LNCaP clone FGC (cell line): ENCODE data around the gene ZNF175.

Experiments
- DNase-seq: peaks from one replicate; pipeline ENCODE4 v3.0.0-alpha.2; 2011; ENCODE audit warnings: low read depth
- H3K4me3 ChIP-seq: 2 replicates; pipeline ENCODE4 v1.5.1; 2011; ENCODE audit warnings: mild to moderate bottlenecking, low read depth, low read length, control low read depth
- TF ChIP-seq, protein P1 (sequence below): IDR thresholded peaks from 2 replicates; pipeline ENCODE4 v1.5.1; 2012; ENCODE audit warnings: mild to moderate bottlenecking; ENCODE audit not compliant: control insufficient read depth, insufficient read depth; ENCODE audit errors: extremely low read depth

ZNF175 gene

DNA sequence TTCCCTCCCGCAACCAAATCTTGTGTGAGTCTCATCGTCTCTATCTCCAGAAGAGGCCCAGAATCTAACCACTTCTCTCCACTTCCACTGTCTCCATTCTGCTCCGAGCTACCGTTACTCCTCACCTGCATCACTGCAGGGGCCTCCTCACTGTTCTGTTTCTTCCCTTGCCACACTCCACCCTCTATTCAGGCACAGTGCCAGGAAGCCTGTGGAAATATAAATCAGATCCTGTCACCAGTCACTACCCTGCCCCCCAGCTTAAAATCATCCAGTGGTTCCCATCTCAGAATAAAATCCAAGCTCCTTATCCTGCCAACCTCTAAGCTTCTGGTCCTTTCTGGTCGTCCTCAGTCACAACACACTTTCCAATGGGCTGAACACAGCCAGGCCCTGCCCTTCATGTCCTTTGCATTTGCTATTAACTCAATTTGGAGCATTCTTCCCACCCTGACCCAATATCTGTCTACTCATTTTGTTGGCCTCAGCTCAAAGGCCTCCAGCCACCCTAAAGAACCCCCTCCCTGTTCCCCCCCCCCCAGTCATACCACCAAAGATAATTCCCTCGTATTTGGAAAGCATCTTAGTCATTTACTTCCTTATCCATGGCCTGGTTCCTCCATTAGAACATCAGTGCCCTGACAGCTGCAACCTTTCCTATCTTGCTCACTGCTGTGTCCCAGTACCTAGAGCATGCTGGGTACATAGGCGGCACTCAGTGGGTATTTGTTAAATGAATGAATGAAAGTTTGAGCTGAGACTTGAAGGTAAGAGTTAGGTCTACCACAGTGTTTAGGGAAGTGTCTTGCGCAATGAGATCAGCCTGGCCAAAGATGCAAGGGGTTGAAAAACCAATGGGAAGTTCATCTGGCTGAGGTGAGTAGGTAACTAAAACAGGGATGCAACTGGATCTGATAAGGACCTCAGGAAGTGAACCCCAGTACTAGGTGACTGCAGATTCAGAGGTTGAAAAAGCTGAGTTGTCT lies 24.4 kb downstream of the ZNF175 start:
- TF ChIP-seq, protein P1, sequence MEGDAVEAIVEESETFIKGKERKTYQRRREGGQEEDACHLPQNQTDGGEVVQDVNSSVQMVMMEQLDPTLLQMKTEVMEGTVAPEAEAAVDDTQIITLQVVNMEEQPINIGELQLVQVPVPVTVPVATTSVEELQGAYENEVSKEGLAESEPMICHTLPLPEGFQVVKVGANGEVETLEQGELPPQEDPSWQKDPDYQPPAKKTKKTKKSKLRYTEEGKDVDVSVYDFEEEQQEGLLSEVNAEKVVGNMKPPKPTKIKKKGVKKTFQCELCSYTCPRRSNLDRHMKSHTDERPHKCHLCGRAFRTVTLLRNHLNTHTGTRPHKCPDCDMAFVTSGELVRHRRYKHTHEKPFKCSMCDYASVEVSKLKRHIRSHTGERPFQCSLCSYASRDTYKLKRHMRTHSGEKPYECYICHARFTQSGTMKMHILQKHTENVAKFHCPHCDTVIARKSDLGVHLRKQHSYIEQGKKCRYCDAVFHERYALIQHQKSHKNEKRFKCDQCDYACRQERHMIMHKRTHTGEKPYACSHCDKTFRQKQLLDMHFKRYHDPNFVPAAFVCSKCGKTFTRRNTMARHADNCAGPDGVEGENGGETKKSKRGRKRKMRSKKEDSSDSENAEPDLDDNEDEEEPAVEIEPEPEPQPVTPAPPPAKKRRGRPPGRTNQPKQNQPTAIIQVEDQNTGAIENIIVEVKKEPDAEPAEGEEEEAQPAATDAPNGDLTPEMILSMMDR: no peak
- peak overlapping the region; percentile 91 for H3K4me3 ChIP-seq
- DNase-seq: no peak

DNA sequence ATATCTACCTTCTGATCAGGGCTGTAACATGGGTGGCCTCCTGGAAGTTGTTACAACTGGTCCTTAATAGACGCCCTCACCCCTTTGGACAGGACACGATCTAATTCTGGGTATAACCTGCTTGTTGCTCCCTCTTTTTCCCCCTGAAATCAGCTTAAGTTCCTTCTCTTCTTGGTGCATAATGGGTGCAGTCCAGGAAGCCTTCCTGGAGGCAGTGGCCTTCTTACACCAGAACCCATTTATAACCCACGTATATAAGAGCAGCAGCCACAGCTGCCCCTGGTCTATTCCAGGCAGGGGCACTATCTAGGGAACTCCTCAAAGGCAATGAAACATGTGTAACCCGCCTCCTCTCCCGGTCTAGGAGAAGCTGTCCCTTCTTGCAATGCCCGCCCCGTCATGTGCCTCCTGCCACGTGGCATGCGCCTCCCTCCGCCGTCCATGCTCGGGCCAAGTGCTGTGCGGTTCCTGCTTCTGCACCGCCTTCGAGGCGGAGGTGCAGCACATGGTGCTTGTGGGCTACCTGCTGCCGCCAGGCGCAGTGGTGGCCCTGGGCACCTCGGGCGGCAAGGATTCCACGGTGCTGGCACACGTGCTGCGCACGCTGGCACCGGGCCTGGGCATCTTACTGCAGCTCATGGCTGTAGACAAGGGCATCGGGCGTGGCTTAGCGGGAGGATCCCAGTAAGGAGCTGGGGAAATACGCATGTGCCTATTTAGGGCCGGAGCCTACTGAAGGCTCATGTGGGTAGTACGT lies 27.3 kb downstream of the ZNF175 start:
- TF ChIP-seq, protein P1: no peak
- DNase-seq: no peak
- no peak overlapping the region for H3K4me3 ChIP-seq

DNA sequence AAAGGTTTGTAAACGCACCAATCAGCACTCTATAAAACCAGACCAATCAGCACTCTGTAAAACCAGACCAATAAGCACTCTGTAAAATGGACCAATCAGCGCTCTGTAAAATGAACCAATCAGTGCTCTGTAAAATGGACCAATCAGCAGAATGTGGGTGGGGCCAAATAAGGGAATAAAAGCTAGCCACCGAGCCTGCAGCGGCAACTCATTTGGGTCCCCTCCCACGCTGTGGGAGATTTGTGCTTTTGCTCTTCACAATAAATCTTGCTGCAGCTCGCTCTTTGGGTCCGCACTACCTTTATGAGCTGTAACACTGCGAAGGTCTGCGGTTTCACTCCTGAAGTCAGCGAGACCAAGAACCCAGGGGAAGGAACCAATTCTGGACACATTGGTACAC lies 28.0 kb downstream of the ZNF175 start:
- TF ChIP-seq, protein P1: no peak
- no peak for DNase-seq
- H3K4me3 ChIP-seq: no peak overlapping the region

DNA sequence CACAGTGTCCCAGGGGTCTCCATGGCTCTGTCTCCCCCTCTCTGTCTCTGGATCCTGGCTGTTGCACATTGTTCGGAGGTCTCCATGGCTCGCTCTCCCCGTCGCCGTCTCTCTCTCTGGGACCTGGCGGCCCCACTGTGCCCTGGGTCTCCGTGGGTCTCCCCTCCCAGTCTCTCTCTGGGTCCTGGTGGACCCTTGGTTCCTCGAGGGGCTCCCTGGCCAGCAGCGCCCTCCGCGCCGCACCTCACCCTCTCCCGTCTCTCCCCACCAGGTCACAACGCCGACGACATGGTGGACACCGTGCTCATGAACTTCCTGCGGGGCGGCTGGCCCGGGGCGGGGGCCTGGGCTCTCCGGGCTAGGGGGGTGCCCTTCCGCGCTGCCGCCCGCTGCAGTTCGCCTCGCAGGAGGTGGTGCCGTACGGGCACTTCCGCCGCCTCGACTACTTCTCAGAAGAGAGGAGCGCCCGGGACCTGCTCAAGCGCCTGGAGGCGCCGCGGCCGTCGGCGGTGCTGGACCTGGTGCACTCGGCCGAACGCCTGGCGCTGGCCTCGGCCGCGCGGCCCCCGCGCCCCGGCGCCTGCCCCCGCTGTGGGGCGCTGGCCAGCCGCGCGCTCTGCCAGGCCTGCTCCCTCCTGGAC lies 30.0 kb downstream of the ZNF175 start:
- no peak overlapping the region for H3K4me3 ChIP-seq
- DNase-seq: no peak
- TF ChIP-seq, protein P1: no peak

DNA sequence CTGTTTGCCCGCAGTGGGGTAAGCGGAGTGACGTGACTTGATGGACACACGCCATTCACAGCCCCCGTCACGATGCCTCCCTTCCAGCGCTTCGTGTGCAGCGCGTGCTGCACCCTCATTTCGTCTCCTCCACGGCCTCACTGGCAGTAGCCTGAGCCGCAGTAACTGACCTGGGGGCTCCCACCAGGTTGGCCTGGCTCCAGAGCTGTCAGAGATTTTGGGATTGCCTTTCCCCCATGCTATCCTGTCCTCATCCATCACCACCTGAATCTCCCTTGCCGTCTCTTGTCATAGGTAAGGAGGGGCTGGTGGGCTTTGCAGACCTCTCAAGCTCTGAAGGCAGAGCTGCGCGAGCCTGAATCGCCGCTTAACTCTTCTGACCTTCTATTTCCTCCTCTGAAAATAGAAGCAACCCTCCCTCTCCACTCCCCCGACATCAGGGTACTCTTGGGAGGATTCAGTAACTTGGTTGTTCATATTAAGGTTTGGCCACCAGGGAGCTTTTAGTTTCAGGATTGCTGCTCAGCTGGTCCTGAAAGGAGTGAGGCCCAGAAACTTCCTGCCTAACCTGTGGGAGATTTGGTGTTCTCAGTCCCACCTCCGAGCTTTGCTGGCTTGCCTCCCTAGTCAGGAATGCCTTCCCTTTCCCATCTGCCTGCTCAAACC lies 31.2 kb downstream of the ZNF175 start:
- DNase-seq: no peak
- TF ChIP-seq, protein P1: no peak
- H3K4me3 ChIP-seq: no peak overlapping the region

DNA sequence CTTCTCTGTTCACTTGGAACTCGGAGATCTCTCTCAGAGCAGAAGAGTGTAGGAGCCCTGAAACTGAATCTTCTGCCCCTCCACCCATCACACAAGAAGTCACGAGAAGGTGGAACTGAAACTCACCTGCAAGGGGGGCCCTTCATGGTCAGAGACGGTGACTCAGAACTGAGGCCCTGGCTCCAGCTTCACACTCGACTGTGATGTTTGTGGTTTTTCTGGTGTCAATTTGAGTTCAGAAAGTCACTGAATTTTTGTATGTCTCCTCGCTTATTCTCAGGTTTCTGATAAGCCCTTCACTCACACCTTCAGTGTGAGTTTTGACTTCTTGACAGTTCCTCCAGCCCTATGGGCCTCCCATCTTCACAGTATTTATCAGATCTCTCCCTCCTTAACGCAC lies 36.0 kb downstream of the ZNF175 start:
- TF ChIP-seq, protein P1: no peak
- no peak overlapping the region for H3K4me3 ChIP-seq
- no peak for DNase-seq
